ENCODE data around the gene DOCK1. TPM values are rescaled to one million over a fixed set of nuclear protein-coding genes. Genes with fewer than 3 reads are reported as not detected.

The DOCK1 gene
- polyA plus RNA-seq, 1 donor from 2014 or later = 2.7 TPM

DNA sequence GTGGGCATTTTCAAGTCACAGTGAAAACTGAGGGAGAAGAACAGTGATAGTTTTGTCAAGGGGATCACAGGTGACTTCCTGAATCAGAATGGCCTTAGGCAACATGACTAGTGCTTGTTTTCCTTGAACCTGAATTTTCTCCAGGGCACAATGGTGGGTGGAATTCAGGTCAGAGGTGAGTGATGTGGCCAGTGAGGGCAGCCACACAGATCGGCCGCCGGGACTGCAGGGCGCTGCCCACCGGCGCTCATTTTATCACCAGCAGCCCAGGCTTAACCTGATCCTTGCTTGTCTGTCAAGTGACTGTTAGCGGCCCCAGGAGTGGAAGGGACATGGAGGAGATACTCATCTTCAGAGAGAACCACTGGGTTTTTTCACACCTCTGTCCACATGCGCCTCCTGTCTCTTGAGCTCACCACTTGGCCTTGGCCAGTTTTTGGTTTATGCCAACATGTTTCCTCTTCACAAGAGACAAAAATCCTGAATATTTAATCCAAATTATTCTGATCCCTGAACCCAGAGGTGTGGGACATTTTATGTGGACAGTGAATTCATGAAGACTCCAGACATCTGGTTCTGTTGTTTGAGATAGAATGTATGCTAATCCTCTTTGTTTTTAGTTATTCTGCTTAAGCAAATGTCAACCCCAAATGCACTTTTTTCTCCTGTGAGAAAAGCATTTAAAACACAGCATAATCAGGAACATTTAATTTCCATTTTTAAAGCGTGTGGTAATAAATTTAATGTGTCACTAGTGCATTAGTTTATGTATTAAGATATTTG is 108.7 kb downstream of the DOCK1 start:
- Histone ChIP-seq H3K36me3 (ENCODE audit: insufficient read depth, low read length) (no peaks in the 10 kb centered on the region), H3F3A (ENCODE audit: insufficient read depth, low read length, poor library complexity, severe bottlenecking) (no peaks in the 10 kb centered on the region), H3K9me2 (ENCODE audit: insufficient read depth, low read length) (no peaks in the 10 kb centered on the region), H3K4me2 (ENCODE audit: low read length) (no peak overlapping the region), H3K27ac (ENCODE audit: low read length) (no peak overlapping the region), H3K4me3 (ENCODE audit: low read length) (no peak overlapping the region), H4K20me1 (ENCODE audit: insufficient read depth) (no peaks in the 10 kb centered on the region), H3K27me3 (ENCODE audit: insufficient read depth, low read depth, low read length) (no peaks in the 10 kb centered on the region), H3K9me3 (ENCODE audit: low read length) (no peaks in the 10 kb centered on the region), H3K9ac (ENCODE audit: low read length) (no peak overlapping the region), H3K79me2 (replicated peaks; ENCODE audit: insufficient read depth, low read length) (no peaks in the 10 kb centered on the region), H2AFZ (ENCODE audit: low read depth, low read length) (no peak overlapping the region)
- TF ChIP-seq RAD21 (conservative IDR thresholded peaks at IDR 0.05) (no peak), SMC3 (conservative IDR thresholded peaks at IDR 0.05; ENCODE audit: poor library complexity) (no peak), TAF1 (IDR thresholded peaks at IDR 0.05; ENCODE audit: low read depth) (no peak), POLR2AphosphoS5 (IDR thresholded peaks at IDR 0.05) (no peak), EP300 (conservative IDR thresholded peaks at IDR 0.05; ENCODE audit: poor library complexity, severe bottlenecking) (no peak), MXI1 (conservative IDR thresholded peaks at IDR 0.05; ENCODE audit: poor library complexity, severe bottlenecking) (no peak), EZH2 (IDR thresholded peaks at IDR 0.05; ENCODE audit: borderline replicate concordance, insufficient read depth, low read length, poor library complexity, severe bottlenecking) (no peak)
- TF ChIP-seq, protein P1, sequence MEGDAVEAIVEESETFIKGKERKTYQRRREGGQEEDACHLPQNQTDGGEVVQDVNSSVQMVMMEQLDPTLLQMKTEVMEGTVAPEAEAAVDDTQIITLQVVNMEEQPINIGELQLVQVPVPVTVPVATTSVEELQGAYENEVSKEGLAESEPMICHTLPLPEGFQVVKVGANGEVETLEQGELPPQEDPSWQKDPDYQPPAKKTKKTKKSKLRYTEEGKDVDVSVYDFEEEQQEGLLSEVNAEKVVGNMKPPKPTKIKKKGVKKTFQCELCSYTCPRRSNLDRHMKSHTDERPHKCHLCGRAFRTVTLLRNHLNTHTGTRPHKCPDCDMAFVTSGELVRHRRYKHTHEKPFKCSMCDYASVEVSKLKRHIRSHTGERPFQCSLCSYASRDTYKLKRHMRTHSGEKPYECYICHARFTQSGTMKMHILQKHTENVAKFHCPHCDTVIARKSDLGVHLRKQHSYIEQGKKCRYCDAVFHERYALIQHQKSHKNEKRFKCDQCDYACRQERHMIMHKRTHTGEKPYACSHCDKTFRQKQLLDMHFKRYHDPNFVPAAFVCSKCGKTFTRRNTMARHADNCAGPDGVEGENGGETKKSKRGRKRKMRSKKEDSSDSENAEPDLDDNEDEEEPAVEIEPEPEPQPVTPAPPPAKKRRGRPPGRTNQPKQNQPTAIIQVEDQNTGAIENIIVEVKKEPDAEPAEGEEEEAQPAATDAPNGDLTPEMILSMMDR (IDR thresholded peaks at IDR 0.05; ENCODE audit: poor library complexity, severe bottlenecking) = no peak
- TF ChIP-seq, protein P2, sequence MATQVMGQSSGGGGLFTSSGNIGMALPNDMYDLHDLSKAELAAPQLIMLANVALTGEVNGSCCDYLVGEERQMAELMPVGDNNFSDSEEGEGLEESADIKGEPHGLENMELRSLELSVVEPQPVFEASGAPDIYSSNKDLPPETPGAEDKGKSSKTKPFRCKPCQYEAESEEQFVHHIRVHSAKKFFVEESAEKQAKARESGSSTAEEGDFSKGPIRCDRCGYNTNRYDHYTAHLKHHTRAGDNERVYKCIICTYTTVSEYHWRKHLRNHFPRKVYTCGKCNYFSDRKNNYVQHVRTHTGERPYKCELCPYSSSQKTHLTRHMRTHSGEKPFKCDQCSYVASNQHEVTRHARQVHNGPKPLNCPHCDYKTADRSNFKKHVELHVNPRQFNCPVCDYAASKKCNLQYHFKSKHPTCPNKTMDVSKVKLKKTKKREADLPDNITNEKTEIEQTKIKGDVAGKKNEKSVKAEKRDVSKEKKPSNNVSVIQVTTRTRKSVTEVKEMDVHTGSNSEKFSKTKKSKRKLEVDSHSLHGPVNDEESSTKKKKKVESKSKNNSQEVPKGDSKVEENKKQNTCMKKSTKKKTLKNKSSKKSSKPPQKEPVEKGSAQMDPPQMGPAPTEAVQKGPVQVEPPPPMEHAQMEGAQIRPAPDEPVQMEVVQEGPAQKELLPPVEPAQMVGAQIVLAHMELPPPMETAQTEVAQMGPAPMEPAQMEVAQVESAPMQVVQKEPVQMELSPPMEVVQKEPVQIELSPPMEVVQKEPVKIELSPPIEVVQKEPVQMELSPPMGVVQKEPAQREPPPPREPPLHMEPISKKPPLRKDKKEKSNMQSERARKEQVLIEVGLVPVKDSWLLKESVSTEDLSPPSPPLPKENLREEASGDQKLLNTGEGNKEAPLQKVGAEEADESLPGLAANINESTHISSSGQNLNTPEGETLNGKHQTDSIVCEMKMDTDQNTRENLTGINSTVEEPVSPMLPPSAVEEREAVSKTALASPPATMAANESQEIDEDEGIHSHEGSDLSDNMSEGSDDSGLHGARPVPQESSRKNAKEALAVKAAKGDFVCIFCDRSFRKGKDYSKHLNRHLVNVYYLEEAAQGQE (IDR thresholded peaks at IDR 0.05; ENCODE audit: borderline replicate concordance) = no peak

GRCh38 chr10:127014671-127015070 is 109.4 kb downstream of the DOCK1 start:
- TF ChIP-seq, protein P1 (IDR thresholded peaks at IDR 0.05; ENCODE audit: poor library complexity, severe bottlenecking) = no peak
- no peak for TF ChIP-seq MXI1 (conservative IDR thresholded peaks at IDR 0.05; ENCODE audit: poor library complexity, severe bottlenecking)
- TF ChIP-seq EP300 (conservative IDR thresholded peaks at IDR 0.05; ENCODE audit: poor library complexity, severe bottlenecking) = no peak
- TF ChIP-seq EZH2 (IDR thresholded peaks at IDR 0.05; ENCODE audit: borderline replicate concordance, insufficient read depth, low read length, poor library complexity, severe bottlenecking) = no peak
- no peak for TF ChIP-seq POLR2AphosphoS5 (IDR thresholded peaks at IDR 0.05)
- no peak for TF ChIP-seq SMC3 (conservative IDR thresholded peaks at IDR 0.05; ENCODE audit: poor library complexity)
- no peak for TF ChIP-seq RAD21 (conservative IDR thresholded peaks at IDR 0.05)
- no peak for TF ChIP-seq TAF1 (IDR thresholded peaks at IDR 0.05; ENCODE audit: low read depth)
- TF ChIP-seq, protein P2 (IDR thresholded peaks at IDR 0.05; ENCODE audit: borderline replicate concordance) = no peak
- H3K9me2 ChIP-seq (ENCODE audit: insufficient read depth, low read length) = no peaks in the 10 kb centered on the region
- no peak overlapping the region for H2AFZ ChIP-seq (ENCODE audit: low read depth, low read length)
- no peaks in the 10 kb centered on the region for H3K36me3 ChIP-seq (ENCODE audit: insufficient read depth, low read length)
- H4K20me1 ChIP-seq (ENCODE audit: insufficient read depth) = no peaks in the 10 kb centered on the region
- no peaks in the 10 kb centered on the region for H3K79me2 ChIP-seq (replicated peaks; ENCODE audit: insufficient read depth, low read length)
- no peaks in the 10 kb centered on the region for H3K27me3 ChIP-seq (ENCODE audit: insufficient read depth, low read depth, low read length)
- no peak overlapping the region for H3K27ac ChIP-seq (ENCODE audit: low read length)
- no peak overlapping the region for H3K4me3 ChIP-seq (ENCODE audit: low read length)
- H3F3A ChIP-seq (ENCODE audit: insufficient read depth, low read length, poor library complexity, severe bottlenecking) = no peaks in the 10 kb centered on the region
- H3K9me3 ChIP-seq (ENCODE audit: low read length) = no peaks in the 10 kb centered on the region
- no peak overlapping the region for H3K4me2 ChIP-seq (ENCODE audit: low read length)
- no peak overlapping the region for H3K9ac ChIP-seq (ENCODE audit: low read length)

All from neural cell (in vitro differentiated cells).